HG03378 (cell line): ENCODE measurements around the gene RABGAP1L.

Experiments used
- ATAC-seq: cut with Tn5 transposase; IDR thresholded peaks from one replicate; pipeline ENCODE4 v1.9.1; 2021; ENCODE audit warnings: mild to moderate bottlenecking, moderate library complexity; ENCODE audit not compliant: unreplicated experiment

RABGAP1L gene

DNA sequence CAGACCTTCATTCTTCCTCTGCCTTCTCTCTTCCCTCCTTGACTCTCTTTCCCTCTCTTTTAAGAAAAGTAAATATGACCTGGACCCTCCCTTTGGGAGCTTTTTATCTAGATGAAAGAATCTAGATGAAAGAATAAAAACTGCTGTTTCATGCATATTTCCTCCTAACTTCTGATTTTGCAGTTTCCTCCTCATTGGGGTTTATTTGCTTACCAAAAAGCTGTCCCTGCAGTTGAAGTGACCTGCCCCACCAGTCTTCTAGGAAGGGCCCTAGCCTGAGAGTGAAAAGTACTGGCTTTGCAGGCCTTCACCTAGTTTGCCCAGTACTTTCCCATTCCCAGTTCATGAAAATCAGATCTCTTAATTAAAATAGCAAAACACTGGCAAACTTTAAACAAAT, 812.1 kb downstream of the RABGAP1L start:
- ATAC-seq: no peak

DNA sequence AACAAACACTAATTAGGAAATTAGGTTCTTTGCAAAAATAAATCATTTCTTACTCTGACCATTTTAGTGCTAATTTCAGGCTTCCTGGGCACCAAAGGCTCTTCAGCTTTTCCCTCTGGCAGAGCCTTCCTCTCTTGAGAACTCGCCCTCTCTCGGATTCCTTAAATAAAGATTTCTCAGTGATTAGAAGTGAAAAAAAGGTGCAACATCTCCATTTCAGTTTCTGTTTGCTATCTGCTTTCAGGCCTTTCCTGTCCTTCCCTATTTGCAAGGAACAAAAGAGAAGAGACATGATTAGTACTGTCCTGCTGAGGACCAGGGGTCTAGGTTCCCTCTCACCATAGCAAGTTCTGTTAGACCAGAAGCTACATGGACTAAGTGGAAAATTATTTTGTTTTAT, 812.6 kb downstream of the RABGAP1L start:
- no peak for ATAC-seq

GRCh38 chr1:174974711-174975119, 815.4 kb downstream of the RABGAP1L start:
- no peak for ATAC-seq

DNA sequence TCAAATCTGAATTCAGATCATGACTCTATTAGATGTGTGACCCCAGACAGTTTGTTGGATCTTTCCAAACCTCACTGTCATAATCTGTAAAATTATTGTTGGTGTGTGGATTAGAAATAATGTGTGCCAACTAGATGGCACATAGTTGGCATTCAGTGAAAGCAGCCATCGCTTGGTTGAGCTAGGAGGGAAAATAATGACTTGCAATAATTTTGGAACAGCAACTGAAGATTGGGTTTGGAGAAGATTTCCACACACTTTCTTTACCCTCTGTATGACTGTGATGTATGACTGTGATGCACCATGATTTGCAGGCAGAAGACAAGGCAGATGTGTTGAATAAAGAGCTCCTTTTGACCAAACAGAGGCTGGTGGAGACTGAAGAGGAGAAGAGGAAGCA, 816.4 kb downstream of the RABGAP1L start:
- ATAC-seq: no peak

- ATAC-seq: no peak
Observed at GRCh38 chr1:174976436-174977108, 817.3 kb downstream of the RABGAP1L start.

- ATAC-seq: no peak
Observed at GRCh38 chr1:174982971-174983689, 823.8 kb downstream of the RABGAP1L start.

DNA sequence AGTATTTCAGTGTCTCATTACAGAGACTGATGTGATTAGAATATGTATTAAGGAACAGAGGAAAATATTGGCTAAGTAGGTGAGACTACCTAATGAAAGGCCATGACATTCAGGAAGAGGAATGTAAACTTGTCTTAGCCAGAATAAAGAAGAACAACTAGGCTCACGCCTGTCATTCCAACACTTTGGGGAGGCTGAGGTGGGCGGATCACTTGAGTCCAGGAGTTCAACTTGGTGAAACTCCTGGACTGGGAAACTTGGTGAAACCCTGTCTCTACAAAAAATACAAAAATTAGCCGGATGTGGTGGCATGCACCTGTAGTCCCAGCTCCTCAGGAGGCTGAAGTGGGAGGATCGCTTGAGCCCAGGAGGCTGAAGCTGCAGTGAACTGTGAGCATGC, 825.6 kb downstream of the RABGAP1L start:
- ATAC-seq: no peak

DNA sequence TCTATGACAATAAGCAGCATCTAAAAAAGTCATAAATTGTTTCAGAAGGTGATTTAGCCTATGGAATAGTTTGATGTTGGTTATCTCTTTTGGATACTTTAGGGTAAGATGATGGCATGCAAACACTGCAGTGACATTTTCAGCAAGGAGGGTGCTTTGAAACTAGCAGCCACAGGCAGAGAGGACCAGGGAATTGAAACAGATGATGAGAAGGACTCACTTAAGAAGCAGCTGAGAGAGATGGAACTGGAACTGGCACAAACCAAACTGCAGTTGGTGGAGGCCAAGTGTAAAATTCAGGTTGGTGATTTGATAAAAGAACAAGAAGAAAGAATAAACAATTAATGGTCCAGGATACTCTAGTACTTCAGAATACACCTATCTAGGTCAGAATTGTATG, 829.2 kb downstream of the RABGAP1L start:
- ATAC-seq: no peak

DNA sequence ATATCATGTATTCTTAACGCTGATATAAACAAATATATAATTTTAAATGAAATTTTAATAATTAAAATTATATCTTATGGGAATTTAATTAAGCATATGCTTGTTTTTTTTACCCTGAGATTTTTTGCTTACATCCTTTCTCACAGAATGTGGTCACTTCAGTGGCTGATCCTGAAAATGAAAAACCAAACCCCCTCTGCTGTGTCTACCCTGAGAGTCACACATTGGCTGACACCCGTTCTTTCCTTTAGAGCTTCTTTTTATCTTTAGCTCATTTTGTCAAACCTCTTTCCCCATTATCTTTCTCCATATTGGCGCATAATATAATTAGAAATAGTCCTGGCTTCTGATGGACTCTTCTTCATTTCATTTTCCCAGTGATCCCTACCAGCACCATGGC, 829.7 kb downstream of the RABGAP1L start:
- ATAC-seq: no peak

DNA sequence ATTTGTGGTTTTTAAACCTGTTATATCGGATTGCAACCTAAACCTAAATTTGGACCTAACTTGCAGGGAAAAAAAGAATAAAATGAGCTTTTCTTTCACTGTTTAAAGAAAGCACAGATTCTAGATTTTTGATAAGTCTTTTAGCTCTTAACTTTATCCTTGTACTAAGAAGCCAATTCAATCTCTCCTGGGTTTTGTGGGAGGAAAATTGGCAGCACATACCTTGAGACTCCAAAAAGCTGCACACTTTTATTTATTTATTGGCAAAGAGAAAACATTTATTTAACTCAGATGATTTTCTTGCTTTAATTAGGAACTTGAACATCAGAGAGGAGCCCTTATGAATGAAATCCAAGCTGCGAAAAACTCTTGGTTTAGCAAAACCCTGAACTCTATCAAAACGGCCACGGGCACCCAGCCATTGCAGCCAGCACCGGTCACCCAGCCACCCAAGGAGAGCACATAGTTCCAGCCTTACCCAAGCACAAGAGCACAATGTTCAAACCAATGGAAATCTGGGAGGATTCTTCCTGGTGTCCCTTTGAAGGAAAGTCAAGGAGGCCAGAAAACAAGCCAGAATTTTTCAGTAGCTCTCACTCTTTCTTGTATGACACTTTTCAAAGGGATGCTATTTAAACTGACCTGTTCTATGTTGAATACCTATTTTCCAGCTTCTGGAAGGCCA, 830.4 kb downstream of the RABGAP1L start:
- no peak for ATAC-seq

DNA sequence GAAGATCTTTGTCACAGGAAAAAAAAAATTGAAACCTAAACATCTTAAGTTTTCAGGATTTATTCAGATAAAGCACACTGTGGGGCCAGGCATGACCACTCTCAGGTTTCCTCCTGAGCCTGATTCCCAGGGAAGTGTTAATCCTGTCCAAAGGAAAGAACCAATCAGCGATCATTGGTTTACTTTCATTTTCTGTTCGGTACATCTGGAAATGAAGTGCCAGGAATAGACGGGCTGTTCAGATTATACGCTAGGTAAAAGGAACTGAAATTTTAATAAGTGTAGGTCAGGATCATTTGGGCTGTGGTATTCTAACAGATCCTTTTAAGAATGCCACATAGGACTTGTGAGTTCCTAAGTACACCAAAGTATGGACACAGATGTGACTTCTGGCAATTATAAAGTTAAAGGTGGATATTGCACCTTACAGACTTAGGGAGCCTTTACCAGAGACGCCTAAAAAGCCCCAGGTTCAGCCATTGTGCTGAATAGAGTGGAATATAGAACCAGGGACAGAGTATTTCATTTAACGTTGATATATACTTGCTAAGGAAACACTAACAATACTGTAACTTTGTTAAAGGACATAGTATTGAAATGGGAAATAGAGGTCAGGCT, 831.2 kb downstream of the RABGAP1L start:
- ATAC-seq: no peak

- ATAC-seq: no peak
Observed at GRCh38 chr1:174991473-174991872, 832.2 kb downstream of the RABGAP1L start.

- ATAC-seq: no peak
Observed at GRCh38 chr1:174995121-174995520, 835.8 kb downstream of the RABGAP1L start.

GRCh38 chr1:174995916-174996315, 836.6 kb downstream of the RABGAP1L start:
- no peak for ATAC-seq

DNA sequence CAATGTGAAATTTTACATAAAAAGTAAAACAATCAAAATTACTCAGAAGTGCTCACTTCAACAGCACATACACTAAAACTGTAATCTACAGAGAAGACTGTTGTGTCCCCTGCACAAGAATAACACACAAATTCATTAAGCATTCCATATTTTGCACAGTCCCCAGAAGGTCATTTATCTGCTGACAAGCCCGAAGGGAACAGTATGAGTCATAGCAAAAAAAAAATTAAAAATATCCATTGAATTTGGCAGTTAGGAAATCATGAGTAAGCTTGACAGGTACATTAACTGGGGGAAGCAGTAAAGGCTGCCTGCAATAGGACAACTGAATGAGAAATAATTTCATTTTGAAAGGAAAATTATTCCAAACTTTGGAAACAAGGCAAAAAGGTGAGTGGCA, 837.2 kb downstream of the RABGAP1L start:
- ATAC-seq: no peak

GRCh38 chr1:174997041-174997440, 837.7 kb downstream of the RABGAP1L start:
- ATAC-seq: no peak

DNA sequence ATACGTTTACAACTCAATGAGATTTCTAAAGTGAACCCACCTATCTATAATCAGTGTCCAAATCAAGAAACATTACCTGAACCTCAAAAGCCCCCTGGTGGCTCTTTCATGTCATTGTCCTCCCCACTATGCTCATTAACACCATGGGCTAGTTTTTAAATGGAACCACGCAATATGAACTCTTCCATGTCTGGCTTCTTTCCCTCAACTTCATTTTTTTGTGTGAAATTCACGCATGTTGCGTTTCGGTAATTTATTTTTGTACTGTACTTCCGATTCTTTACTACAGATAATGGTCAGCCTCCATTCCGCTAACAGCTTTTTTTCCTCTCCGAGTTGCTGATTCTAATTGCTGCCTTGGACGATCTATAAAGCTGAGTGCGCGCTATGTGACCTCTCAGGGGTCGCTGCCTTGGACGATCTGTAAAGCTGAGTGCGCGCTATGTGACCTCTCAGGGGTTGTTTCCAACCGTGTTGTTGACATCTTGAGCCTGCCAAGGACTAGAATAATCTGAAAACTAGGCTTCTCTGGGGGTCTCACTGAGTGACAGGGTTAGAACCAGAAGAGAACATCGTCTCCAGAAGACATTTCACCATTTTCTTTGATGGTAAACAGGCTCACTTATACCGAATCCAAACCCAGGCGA, 839.4 kb downstream of the RABGAP1L start:
- ATAC-seq: peak; percentile 26

- peak; percentile 79 for ATAC-seq
Observed at GRCh38 chr1:174999216-174999935, 840.1 kb downstream of the RABGAP1L start.

GRCh38 chr1:174999936-175000696, 840.8 kb downstream of the RABGAP1L start, which contains the start of gene CACYBP:
CACYBP (plus strand) TSS chr1:174999947; CDS start chr1:175000181, 234 bp downstream.
- ATAC-seq: peak; percentile 1
